ENCODE data around the gene C1orf21. TPM values are rescaled to one million over a fixed set of nuclear protein-coding genes. Genes with fewer than 3 reads are reported as not detected.

Gene C1orf21
- total and polyA plus RNA-seq, 12 donors = 23.2 to 177 (median 87.9) TPM

GRCh38 chr1:184462990-184463389 is 76.2 kb downstream of the C1orf21 start:
- Histone ChIP-seq H3K4me3 (no peak overlapping the region), H3K9me3 (replicated peaks in 1 of 3) (no peaks in the 10 kb centered on the region), H3K36me3 (replicated peaks in 1 of 2) (no peaks in the 10 kb centered on the region), H3K27ac (no peak overlapping the region), H3K27me3 (no peaks in the 10 kb centered on the region), H3K4me1 (replicated peaks in 1 of 2) (peaks cover 5 to 29% of the 10 kb centered on the region in 2 donors)
- WGBS, 4 donors = 84 to 100% (median 97%) methylated on average over 5 of the region's 5 CpGs
- intact Hi-C loops (cut with DNase I) = no loop called here
- TF ChIP-seq POLR2A (IDR thresholded peaks at IDR 0.05) = no peak
- TF ChIP-seq, protein P1, sequence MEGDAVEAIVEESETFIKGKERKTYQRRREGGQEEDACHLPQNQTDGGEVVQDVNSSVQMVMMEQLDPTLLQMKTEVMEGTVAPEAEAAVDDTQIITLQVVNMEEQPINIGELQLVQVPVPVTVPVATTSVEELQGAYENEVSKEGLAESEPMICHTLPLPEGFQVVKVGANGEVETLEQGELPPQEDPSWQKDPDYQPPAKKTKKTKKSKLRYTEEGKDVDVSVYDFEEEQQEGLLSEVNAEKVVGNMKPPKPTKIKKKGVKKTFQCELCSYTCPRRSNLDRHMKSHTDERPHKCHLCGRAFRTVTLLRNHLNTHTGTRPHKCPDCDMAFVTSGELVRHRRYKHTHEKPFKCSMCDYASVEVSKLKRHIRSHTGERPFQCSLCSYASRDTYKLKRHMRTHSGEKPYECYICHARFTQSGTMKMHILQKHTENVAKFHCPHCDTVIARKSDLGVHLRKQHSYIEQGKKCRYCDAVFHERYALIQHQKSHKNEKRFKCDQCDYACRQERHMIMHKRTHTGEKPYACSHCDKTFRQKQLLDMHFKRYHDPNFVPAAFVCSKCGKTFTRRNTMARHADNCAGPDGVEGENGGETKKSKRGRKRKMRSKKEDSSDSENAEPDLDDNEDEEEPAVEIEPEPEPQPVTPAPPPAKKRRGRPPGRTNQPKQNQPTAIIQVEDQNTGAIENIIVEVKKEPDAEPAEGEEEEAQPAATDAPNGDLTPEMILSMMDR (IDR thresholded peaks at IDR 0.05) = no peak
- DNase-seq = no peak

DNA sequence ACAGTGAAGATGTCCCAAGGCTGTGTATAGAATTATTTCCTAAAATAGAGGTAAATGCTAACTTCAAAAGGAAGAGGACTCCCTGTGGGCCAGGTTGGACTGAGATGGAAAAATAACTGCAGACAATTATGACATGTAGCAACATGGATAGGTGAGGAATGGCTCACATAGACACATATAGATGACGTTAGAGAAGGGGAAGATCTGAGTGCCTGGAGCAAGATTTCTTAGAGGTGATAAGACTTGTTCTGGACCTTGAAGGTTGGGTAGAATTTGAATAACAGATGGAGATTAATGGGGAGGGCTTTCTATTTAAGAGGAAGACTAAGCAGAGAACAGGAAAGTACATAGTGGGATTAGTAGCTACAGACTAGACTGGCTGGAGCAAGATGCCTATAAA is 76.9 kb downstream of the C1orf21 start:
- intact Hi-C loops (cut with DNase I) = no loop called here
- Histone ChIP-seq H3K27ac (no peak overlapping the region), H3K36me3 (replicated peaks in 1 of 2) (no peaks in the 10 kb centered on the region), H3K9me3 (replicated peaks in 1 of 3) (no peaks in the 10 kb centered on the region), H3K4me3 (no peak overlapping the region), H3K4me1 (replicated peaks in 1 of 2) (peaks cover 5 to 29% of the 10 kb centered on the region in 2 donors), H3K27me3 (no peaks in the 10 kb centered on the region)
- no peak for DNase-seq
- no peak for TF ChIP-seq POLR2A (IDR thresholded peaks at IDR 0.05)
- TF ChIP-seq, protein P1 (IDR thresholded peaks at IDR 0.05) = no peak
- WGBS, 4 donors = 76 to 89% (median 79%) methylated on average over 1 of the region's 1 CpG

DNA sequence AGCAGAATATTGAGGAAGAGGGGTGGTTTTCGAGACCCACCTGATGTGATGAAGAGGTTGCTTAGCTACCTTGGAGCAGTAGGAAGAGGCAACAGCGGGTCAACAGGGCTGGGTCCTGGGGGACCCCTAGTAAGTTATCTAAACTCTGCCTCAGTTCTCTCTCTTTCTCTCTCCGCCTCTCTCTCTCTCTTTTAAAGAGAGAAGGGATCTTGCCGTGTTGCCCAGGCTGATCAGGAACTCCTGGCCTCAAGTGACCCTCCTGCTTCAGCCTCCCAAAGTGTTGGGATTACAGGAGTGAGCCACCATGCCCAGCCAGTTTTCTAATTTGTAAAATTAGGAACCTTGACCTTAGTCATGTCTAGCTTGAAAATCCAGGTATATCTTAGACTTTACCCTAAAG is 77.9 kb downstream of the C1orf21 start:
- WGBS, 4 donors = 79 to 97% (median 93%) methylated on average over 4 of the region's 4 CpGs
- H3K9me3 ChIP-seq (replicated peaks in 1 of 3) = no peaks in the 10 kb centered on the region
- no peaks in the 10 kb centered on the region for H3K36me3 ChIP-seq (replicated peaks in 1 of 2)
- intact Hi-C loops (cut with DNase I) = no loop called here
- no peak overlapping the region for H3K4me3 ChIP-seq
- no peak for TF ChIP-seq POLR2A (IDR thresholded peaks at IDR 0.05)
- TF ChIP-seq, protein P1 (IDR thresholded peaks at IDR 0.05) = no peak
- no peak overlapping the region for H3K27ac ChIP-seq
- H3K4me1 ChIP-seq (replicated peaks in 1 of 2) = peaks cover 0 to 21% of the 10 kb centered on the region in 2 donors
- no peak for DNase-seq
- no peaks in the 10 kb centered on the region for H3K27me3 ChIP-seq

GRCh38 chr1:184465489-184466146 is 78.8 kb downstream of the C1orf21 start:
- Histone ChIP-seq H3K27me3 (no peaks in the 10 kb centered on the region), H3K9me3 (replicated peaks in 1 of 3) (no peaks in the 10 kb centered on the region), H3K4me3 (no peak overlapping the region), H3K4me1 (replicated peaks in 1 of 2) (peaks cover 0 to 21% of the 10 kb centered on the region in 2 donors), H3K27ac (peak overlapping the region in 1 of 5 donors; percentile 8), H3K36me3 (replicated peaks in 1 of 2) (no peaks in the 10 kb centered on the region)
- peak in 1 of 7 donors; percentile 77 for DNase-seq
- 90 to 92% (median 91%) methylated on average over 7 of the region's 7 CpGs for WGBS, 4 donors
- intact Hi-C loops (cut with DNase I) = no loop called here
- TF ChIP-seq, protein P1 (IDR thresholded peaks at IDR 0.05) = peak in 3 of 6 experiments; percentile 12 to 30 (median 19)
- no peak for TF ChIP-seq POLR2A (IDR thresholded peaks at IDR 0.05)
